Activated CD8-positive, alpha-beta memory T cell treated with anti-CD3 and anti-CD28 coated beads for 48 hours (primary cell): ENCODE measurements around the gene PCDHB16.
"Not testable (repeated sequence)": the region's sequence is repeated elsewhere in the genome, so short reads cannot be mapped to it uniquely, and the experiment has no call there.

Experiments used
- DNase-seq, 3 experiments: peaks; one replicate each; pipeline ENCODE4 v3.0.0-alpha.2; 2020; ENCODE audit warnings: low read depth in 2 of 3, low spot score in 2 of 3

PCDHB16 gene

GRCh38 chr5:141225421-141225820 is 43.2 kb downstream of the PCDHB16 start:
- DNase-seq, result not testable (repeated sequence)

- DNase-seq, result no peak
Observed at GRCh38 chr5:141234109-141234667, 52.0 kb downstream of the PCDHB16 start.
